Upper lobe of left lung (tissue), 4 donors: ENCODE measurements around the gene NEURL1B.

Experiments used
- EP300 ChIP-seq, 4 donors: sonication (generic); formaldehyde crosslinking; IDR thresholded peaks; one replicate each; pipeline ENCODE4 v1.5.1; 2017; ENCODE audit warnings: antibody characterized with exemption in 4 of 4, control low read depth in 2 of 4
- POLR2A ChIP-seq, 4 donors: fragments of 450-650 bp; IDR thresholded peaks; one replicate each; pipeline ENCODE4 v1.5.1; 2016 to 2017; ENCODE audit warnings: antibody characterized with exemption in 4 of 4, mild to moderate bottlenecking in 2 of 4
- POLR2AphosphoS5 ChIP-seq, 2 donors: sonication (generic); formaldehyde crosslinking; IDR thresholded peaks; one replicate each; pipeline ENCODE4 v1.5.1; 2017; ENCODE audit warnings: antibody characterized with exemption in 2 of 2
- TF ChIP-seq, protein P1 (sequence below), 6 experiments: fragments of 450-650 bp in 4 of 6; fragments of 200-600 bp in 2 of 6; sonication (generic) in 2 of 6; IDR thresholded peaks; one replicate each; pipeline ENCODE4 v1.5.1; 2016 to 2019; ENCODE audit warnings: antibody characterized with exemption in 6 of 6

- TF ChIP-seq, protein P1, sequence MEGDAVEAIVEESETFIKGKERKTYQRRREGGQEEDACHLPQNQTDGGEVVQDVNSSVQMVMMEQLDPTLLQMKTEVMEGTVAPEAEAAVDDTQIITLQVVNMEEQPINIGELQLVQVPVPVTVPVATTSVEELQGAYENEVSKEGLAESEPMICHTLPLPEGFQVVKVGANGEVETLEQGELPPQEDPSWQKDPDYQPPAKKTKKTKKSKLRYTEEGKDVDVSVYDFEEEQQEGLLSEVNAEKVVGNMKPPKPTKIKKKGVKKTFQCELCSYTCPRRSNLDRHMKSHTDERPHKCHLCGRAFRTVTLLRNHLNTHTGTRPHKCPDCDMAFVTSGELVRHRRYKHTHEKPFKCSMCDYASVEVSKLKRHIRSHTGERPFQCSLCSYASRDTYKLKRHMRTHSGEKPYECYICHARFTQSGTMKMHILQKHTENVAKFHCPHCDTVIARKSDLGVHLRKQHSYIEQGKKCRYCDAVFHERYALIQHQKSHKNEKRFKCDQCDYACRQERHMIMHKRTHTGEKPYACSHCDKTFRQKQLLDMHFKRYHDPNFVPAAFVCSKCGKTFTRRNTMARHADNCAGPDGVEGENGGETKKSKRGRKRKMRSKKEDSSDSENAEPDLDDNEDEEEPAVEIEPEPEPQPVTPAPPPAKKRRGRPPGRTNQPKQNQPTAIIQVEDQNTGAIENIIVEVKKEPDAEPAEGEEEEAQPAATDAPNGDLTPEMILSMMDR (IDR thresholded peaks at IDR 0.05), result no peak
- TF ChIP-seq POLR2AphosphoS5 (IDR thresholded peaks at IDR 0.05), result no peak
- TF ChIP-seq POLR2A (IDR thresholded peaks at IDR 0.05), result no peak
- TF ChIP-seq EP300 (IDR thresholded peaks at IDR 0.05), result no peak
These were observed 18.0 kb downstream of the NEURL1B start for GRCh38 chr5:172658961-172659501.
